Occipital lobe (tissue), 2 donors: ENCODE results near the gene YAF2. TPM values are rescaled to one million over a fixed set of nuclear protein-coding genes. Genes with fewer than 3 reads are reported as not detected.

Source experiments
- DNase-seq: peaks from one replicate; lab custom pipeline; 2025; lab: John Stamatoyannopoulos, UW
- total RNA-seq: library from RNA; depleted of rRNA; stranded (reverse); fragments of >200 nt; gene quantifications from one replicate; pipeline ENCODE4 v1.2.3, GENCODE V29; 2014

Gene YAF2
- total RNA-seq, 1 donor from 2014 or later: 53.5 TPM

GRCh38 chr12:42144408-42145196, 93.4 kb downstream of the YAF2 start, which contains the start of gene GXYLT1:
TSS of gene GXYLT1 (minus strand) at chr12:42144874. CDS start at chr12:42144646, 228 bp downstream.
- DNase-seq: peak; percentile 90

- DNase-seq: no peak
These were observed 94.0 kb downstream of the YAF2 start for GRCh38 chr12:42144158-42144407.

GRCh38 chr12:42143452-42144157, 94.4 kb downstream of the YAF2 start:
- DNase-seq: no peak

GRCh38 chr12:42141981-42142606, 96.0 kb downstream of the YAF2 start:
- no peak for DNase-seq

- DNase-seq: no peak
These were observed 97.1 kb downstream of the YAF2 start for GRCh38 chr12:42140901-42141300.

DNA sequence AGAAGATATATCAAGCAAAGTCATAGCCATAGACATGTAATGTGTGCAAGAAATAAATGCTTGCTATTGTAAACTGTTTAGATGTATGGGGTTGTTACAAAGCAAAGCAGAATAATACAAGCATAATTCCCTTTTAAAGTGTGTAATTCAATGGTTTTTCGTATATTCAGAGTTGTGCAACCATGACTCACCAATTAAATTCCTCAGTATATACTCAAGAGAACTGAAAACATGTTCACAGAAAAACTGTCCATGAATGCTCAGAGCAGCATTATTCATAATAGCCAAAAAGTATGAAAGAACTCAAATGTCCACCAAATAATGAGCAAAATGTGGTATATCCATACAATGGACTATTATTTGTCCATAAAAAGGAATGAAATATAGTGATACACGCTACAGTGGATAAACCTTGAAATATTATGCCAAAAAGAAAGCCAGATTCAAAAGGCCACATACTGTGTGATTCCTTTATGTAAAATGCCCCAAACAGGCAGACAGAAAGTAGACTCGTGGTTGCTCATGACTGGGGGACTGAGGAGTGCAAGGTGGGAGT, 102.7 kb downstream of the YAF2 start:
- DNase-seq: no peak

DNA sequence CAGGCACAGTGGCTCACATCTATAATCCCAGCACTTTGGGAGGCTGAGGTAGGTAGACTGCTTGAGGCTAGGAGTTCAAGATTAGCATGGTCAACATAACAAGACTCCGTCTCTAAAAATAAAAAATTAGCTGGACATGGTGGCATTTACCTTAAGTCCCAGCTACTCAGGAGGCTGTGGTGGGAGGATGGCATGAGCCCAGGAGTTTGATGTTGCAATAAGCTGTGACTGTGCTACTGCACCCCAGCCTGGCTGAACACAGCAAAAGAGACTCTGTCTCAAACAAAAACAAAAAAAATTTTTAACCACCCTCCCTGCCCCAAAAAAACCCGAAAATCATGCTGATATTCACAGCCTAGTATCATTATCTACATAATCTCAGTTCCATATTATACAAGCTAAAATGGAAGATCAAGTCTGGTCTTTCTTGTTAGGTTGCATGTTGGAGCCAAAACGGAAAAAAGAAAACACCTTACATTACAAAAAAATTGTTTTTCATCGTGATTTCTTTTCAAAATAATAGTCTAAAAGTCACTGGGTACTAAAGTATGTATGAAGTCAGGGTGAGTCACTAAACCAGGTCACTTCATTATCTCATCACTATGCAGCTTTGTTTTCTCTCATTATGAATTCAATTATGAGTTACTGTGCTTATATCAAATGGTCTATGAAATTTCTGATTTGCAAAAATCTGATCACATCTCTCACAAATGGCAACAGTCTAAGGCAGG, 107.2 kb downstream of the YAF2 start:
- no peak for DNase-seq

DNA sequence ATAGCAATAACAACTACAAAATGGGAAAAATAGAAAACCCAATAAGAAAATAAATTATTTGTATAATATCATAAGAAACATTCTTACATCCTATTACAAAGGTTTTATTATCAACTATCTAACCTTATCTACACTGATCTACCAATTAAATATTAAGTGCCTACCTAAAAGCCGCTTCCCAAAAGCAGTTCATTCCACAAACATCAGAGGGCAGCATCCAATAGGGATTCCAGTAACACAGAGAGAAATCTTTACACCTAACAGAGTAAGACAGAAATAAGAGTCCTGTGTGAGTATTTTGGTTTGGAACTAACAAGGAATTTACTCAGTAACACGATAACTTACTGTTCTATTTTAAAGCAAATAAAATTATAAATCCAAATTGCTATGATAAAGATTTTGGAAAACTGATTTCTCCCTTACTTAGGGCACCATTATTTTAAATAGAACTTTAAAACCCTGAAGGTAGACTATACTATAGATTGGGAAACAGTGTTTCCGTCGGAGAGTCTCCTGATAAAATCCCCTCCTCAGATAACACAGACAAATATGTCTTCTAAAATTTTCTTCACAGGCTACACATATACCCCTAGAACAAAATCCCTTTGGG, 108.3 kb downstream of the YAF2 start:
- DNase-seq: no peak

DNA sequence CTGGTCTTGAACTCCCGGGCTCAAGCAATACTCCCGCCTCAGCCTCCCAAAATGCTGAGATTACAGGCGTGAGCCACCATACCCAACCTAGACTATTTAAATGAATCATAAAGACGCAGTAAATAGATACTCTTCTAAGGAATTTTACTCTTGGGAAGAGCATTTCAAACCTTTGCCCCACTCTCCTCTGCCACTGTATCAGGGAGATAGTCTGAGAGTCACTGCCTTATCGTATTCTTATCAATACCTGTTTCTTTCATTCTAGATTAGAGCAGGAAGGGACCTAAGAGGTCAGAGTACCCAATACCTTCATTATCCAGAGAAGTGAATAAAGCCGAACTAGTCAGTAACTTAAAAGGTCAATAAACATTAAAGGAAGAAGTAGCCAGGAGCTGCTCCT, 109.2 kb downstream of the YAF2 start:
- no peak for DNase-seq

DNA sequence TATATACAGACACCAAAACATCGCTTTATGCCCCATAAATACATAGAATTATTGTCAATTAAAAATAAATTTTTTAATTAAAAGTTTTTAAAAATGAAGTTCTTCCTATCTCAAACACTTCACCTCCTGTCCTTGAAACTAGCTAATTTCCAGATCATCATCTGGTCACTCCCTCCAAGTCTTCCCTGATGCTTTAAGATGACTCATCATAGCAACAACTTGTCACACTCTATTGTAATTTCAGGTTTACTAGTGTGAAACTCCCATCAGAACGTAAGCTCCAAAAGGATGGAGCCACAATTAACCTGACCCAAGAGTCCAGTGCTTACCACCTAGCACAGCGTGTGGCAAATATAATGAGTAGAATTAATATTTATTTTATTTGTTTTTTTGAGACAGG, 109.7 kb downstream of the YAF2 start:
- DNase-seq: no peak

DNA sequence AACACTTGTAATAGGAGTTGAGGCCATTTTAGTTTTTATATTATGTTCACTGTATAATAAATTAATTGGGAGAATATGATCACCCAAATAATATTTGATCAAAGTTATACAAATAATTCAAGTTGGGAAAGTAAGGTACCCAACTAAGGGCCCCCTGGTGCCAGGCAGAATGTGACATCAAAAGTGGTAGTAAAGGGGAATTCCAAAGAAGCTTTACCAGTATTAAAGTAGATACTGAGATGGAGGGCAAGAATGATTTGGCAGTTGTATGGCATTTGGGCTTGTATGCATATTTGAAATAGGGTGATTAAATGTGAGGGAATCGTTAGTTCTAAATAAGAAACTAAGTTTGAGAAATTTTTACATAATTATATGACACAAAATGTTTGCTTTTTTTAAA, 111.1 kb downstream of the YAF2 start:
- no peak for DNase-seq

DNA sequence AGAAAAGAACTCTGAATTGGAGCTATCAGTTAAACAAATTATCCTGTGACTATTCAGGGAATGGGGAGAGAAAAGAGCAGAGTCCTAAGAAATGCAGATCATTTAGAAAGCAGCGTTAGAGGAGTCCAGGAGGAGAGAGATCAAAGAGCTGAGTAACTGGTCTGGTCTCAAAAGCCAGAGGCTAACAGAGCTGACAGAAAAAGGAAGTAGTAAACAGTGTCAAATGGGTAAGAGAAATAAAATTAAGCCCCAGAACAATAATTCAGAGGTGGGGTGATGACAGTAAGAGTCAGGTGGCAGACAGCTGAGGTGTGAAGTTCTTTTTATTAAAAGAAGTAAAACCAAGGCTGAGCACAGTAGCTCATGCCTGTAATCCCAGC, 112.7 kb downstream of the YAF2 start:
- DNase-seq: no peak

DNA sequence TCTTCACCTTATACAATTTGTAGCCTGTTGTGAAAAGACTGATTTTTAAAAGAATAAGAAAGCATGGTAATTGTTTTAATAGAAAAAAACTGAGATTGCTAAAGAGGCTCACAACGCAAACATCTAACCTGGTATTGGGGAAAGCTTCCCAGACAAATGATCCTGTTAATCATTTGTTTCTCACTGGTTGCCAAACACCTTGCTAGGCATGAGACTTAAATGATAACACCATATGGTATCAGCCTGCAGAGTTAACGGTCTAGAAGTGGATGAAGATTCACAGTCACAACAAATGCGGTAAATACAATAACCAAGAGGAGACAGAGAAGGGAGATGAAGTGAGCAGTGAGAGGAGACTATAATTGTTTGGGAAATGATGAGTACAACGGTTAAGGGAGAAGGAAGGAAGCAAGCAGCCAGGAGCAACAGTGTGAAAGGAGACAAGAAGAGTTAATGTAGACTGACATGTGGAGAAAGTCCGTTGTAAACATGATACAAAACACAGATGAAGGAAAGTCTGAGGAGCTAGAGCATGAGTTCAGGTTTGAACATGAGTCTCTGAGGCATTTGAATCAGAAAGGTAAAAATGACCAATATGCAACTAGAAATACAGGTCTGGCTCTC, 113.2 kb downstream of the YAF2 start:
- DNase-seq: no peak

DNA sequence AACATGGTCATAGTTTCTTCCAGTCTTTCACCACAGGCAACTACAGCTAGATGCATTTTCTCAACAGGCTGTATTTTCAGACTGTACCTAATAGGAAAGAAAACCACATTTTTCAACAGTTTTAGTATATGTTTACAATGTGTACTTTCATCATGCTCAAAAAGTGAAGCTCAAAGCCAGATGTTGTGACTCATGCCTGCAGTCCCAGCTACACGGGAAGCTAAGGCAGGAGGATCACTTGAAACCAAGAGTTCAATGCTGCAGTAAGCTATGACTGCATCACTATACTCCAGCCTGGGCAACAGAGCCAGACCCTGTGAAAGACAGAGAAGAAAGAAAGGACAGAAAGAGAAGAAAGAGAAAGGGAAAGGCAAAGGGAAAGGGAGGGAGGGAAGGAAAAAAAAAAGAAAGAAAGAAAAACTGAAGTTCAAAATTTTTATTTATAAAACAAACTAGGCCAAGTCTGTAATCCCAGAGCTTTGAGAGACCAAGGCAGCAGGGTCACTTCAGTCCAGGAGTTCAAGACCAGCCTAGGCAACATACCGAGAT, 118.9 kb downstream of the YAF2 start:
- DNase-seq: no peak

- DNase-seq: no peak
These were observed 119.7 kb downstream of the YAF2 start for GRCh38 chr12:42118136-42118879.

DNA sequence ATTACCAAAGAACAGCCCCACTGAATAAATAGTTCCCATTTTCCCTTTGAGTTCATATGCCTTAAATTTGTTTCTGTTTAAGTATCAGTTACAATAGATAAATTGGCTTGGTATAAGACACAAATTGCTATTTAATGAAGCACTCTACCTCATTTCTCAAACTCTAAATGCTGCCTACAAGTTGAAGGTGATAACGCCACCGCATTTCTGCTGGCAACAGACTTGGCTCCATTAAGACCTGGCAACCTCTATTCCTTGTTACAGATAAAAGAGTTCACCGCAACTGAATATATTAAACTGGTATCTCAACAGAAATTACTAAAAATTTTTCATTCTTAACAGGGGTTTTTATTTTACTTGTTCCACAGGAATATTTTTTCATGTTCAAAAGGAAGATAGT, 129.0 kb downstream of the YAF2 start:
- no peak for DNase-seq
